ENCODE results near the gene PCSK6. TPM values are rescaled to one million over a fixed set of nuclear protein-coding genes. Genes with fewer than 3 reads are reported as not detected.

Gene PCSK6
- total RNA-seq, 1 experiment from 2014 or later = 2.9 TPM

- TF ChIP-seq ARID4B (CRISPR knock-in tag; IDR thresholded peaks at IDR 0.05; ENCODE audit: borderline replicate concordance) = no peak
- TF ChIP-seq HMGA2 (CRISPR knock-in tag; IDR thresholded peaks at IDR 0.05) = no peak
- TF ChIP-seq NFATC4 (CRISPR knock-in tag; IDR thresholded peaks at IDR 0.05) = no peak
- no peak for TF ChIP-seq MLX (CRISPR knock-in tag; IDR thresholded peaks at IDR 0.05)
- no peak for TF ChIP-seq SOX15 (CRISPR knock-in tag; IDR thresholded peaks at IDR 0.05)
- no peak for TF ChIP-seq ATF1 (CRISPR knock-in tag; IDR thresholded peaks at IDR 0.05)
- no peak for TF ChIP-seq MYBL2 (CRISPR knock-in tag; IDR thresholded peaks at IDR 0.05)
- no peak for TF ChIP-seq JAZF1 (CRISPR knock-in tag; IDR thresholded peaks at IDR 0.05)
- TF ChIP-seq ETV6 (CRISPR knock-in tag; IDR thresholded peaks at IDR 0.05) = no peak
- no peak for TF ChIP-seq NFYB (CRISPR knock-in tag; conservative IDR thresholded peaks at IDR 0.05; ENCODE audit: low read depth)
- TF ChIP-seq CREB1 (CRISPR knock-in tag; IDR thresholded peaks at IDR 0.05) = no peak
- TF ChIP-seq IRF2 (CRISPR knock-in tag; IDR thresholded peaks at IDR 0.05; ENCODE audit: borderline replicate concordance, low read depth) = no peak
- TF ChIP-seq FOXJ3 (CRISPR knock-in tag; IDR thresholded peaks at IDR 0.05; ENCODE audit: borderline replicate concordance) = no peak
- TF ChIP-seq FOXP4 (CRISPR knock-in tag; IDR thresholded peaks at IDR 0.05) = no peak
These were observed 224.4 kb downstream of the PCSK6 start (continued) for GRCh38 chr15:101264911-101265641.

GRCh38 chr15:101264011-101264410, 225.5 kb downstream of the PCSK6 start:
- ATAC-seq = no peak
- H3K4me1 Mint-ChIP-seq = peaks cover 11% of the 10 kb centered on the region
- TF ChIP-seq USF2 (CRISPR knock-in tag; IDR thresholded peaks at IDR 0.05) = no peak
- no peak for TF ChIP-seq GRHL2 (CRISPR knock-in tag; IDR thresholded peaks at IDR 0.05; ENCODE audit: insufficient replicate concordance, severe bottlenecking)
- TF ChIP-seq NFATC4 (CRISPR knock-in tag; IDR thresholded peaks at IDR 0.05) = no peak
- TF ChIP-seq MXD4 (CRISPR knock-in tag; IDR thresholded peaks at IDR 0.05; ENCODE audit: borderline replicate concordance) = no peak
- no peak for TF ChIP-seq ZNF532 (CRISPR knock-in tag; IDR thresholded peaks at IDR 0.05; ENCODE audit: borderline replicate concordance)
- TF ChIP-seq ZNF232 (CRISPR knock-in tag; IDR thresholded peaks at IDR 0.05) = no peak
- no peak for TF ChIP-seq ZNF121 (CRISPR knock-in tag; IDR thresholded peaks at IDR 0.05)
- no peak for TF ChIP-seq ZNF671 (CRISPR knock-in tag; IDR thresholded peaks at IDR 0.05)
- TF ChIP-seq ZNF219 (CRISPR knock-in tag; IDR thresholded peaks at IDR 0.05; ENCODE audit: borderline replicate concordance) = no peak
- TF ChIP-seq ZBTB21 (CRISPR knock-in tag; IDR thresholded peaks at IDR 0.05; ENCODE audit: borderline replicate concordance) = no peak
- no peak for TF ChIP-seq EMX1 (CRISPR knock-in tag; IDR thresholded peaks at IDR 0.05)
- TF ChIP-seq GABPB1 (CRISPR knock-in tag; IDR thresholded peaks at IDR 0.05) = no peak

More at GRCh38 chr15:101264011-101264410, 225.5 kb downstream of the PCSK6 start:
- Mint-ChIP-seq H3K27ac (no peak overlapping the region), H3K27me3 (ENCODE audit: low read depth) (no peaks in the 10 kb centered on the region), H3K36me3 (peaks cover 3% of the 10 kb centered on the region), H3K4me3 (no peak overlapping the region), H3K9me3 (no peaks in the 10 kb centered on the region; the same call in 1 of the 2 replicates)
- no peak for DNase-seq (ENCODE audit: low spot score)
- ChIA-PET CTCF (interaction anchor here (0.8 kb wide), 1 partner anchor 378 kb away, joined by 3 read pairs; no protein-coding TSS in a partner anchor), POLR2A (interaction anchor here (0.6 kb wide), 1 partner anchor 12 kb away, joined by 7 read pairs; no protein-coding TSS in a partner anchor)
